Measurements from ENCODE around the gene SMIM43.

Gene SMIM43

DNA sequence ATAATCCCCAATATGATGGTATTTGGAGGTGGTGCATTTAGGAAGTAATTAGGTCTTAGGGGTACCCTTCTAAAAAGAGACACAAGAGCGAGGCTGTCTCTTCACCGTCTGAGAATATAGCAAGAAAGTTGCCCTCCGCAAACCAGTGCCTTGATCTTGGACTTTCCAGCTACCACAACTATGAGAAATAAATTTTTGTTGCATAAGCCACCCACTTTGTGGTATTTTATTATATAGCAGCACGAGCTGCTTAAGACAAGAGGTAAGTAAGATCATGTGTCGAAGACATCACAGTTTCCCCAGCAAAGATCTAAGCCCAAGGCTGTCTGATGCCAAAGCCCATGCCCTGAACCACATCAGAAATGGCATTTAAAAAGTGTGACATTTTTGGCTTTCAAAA lies 26.5 kb upstream of the SMIM43 start:
- no peak overlapping the region for H3K4me3 ChIP-seq (ENCODE audit: low read depth, low read length)
- TF ChIP-seq, protein P1, sequence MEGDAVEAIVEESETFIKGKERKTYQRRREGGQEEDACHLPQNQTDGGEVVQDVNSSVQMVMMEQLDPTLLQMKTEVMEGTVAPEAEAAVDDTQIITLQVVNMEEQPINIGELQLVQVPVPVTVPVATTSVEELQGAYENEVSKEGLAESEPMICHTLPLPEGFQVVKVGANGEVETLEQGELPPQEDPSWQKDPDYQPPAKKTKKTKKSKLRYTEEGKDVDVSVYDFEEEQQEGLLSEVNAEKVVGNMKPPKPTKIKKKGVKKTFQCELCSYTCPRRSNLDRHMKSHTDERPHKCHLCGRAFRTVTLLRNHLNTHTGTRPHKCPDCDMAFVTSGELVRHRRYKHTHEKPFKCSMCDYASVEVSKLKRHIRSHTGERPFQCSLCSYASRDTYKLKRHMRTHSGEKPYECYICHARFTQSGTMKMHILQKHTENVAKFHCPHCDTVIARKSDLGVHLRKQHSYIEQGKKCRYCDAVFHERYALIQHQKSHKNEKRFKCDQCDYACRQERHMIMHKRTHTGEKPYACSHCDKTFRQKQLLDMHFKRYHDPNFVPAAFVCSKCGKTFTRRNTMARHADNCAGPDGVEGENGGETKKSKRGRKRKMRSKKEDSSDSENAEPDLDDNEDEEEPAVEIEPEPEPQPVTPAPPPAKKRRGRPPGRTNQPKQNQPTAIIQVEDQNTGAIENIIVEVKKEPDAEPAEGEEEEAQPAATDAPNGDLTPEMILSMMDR (IDR thresholded peaks at IDR 0.05; ENCODE audit: control insufficient read depth, extremely low read depth, insufficient read depth) = no peak
- DNase-seq (ENCODE audit: low read depth) = no peak

DNA sequence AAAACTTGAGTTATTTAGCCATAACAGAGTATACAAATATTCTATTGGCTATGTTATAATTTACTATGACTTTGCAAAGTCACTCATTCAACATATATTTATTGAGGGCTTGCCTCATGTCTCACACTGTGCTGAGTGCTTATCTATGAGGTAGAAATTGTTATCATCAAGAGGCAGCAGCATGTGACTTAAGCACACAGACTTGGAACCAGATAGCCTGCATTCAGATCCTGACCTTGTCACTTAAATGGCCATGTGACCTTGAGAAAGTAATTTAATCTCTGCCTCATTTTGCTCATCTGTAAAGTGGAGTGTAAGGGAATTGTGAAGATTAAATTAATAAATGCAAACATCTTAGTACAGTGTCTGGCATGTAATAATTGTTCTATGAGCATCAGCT lies 26.0 kb upstream of the SMIM43 start:
- H3K4me3 ChIP-seq (ENCODE audit: low read depth, low read length) = no peak overlapping the region
- no peak for DNase-seq (ENCODE audit: low read depth)
- TF ChIP-seq, protein P1 (IDR thresholded peaks at IDR 0.05; ENCODE audit: control insufficient read depth, extremely low read depth, insufficient read depth) = no peak

DNA sequence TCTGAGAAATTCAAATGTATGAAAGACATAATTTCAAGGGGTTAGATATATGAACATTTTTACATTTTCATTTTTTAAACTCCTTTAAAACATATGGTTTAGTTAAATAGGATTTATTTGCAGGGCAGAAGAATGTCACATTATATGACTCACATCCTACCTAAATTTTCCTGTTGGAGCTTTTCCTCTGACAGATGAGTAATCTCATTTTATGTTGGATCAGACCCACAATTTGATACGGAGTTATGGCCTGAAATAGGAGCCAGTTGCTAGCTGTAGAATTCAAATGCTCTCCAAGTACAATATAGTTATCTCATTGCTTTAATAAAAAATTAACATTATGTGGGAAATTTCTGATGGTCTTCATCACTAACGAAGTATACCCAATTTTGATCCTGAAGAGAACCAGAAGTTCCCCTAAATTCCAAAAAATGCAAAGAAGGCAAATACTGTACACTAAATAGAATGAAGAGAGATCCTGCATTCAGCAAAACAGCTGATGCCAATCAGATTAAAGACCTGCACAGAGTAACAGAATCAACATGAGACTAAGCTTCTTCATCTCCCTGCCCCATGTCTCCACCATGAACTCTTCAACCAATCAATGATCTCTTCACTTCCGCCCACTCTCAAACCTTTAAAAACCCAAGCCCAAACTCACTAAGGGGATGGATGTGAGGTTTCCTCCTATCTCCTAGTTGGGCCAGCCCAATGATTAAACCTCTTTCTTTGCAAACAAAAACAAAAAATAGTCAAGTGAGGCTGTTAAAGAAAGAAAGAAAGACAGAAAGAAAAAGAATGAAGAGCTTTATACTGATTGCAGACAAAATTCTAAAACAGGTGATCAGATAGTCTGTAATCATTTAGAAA lies 25.2 kb upstream of the SMIM43 start:
- H3K4me3 ChIP-seq (ENCODE audit: low read depth, low read length) = no peak overlapping the region
- TF ChIP-seq, protein P1 (IDR thresholded peaks at IDR 0.05; ENCODE audit: control insufficient read depth, extremely low read depth, insufficient read depth) = no peak
- no peak for DNase-seq (ENCODE audit: low read depth)

DNA sequence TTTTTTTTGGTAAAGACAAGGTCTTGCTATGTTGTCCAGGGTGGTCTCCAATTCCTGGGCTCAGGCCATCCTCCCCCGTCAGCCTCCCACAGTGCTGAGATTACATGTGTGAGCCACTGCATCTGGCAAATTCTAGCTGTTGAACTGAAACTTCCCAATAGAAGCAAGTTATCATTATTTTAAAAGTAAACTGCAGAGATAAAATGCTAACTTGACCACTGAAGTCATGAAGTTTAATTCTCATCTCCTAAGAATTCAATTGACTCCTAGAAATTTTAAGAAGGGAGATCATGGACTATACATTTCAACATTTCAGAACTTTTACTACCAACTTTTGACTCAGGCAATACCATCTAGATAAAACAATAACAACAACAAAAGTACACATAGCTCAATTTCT lies 24.5 kb upstream of the SMIM43 start:
- DNase-seq (ENCODE audit: low read depth) = no peak
- no peak overlapping the region for H3K4me3 ChIP-seq (ENCODE audit: low read depth, low read length)
- TF ChIP-seq, protein P1 (IDR thresholded peaks at IDR 0.05; ENCODE audit: control insufficient read depth, extremely low read depth, insufficient read depth) = no peak

DNA sequence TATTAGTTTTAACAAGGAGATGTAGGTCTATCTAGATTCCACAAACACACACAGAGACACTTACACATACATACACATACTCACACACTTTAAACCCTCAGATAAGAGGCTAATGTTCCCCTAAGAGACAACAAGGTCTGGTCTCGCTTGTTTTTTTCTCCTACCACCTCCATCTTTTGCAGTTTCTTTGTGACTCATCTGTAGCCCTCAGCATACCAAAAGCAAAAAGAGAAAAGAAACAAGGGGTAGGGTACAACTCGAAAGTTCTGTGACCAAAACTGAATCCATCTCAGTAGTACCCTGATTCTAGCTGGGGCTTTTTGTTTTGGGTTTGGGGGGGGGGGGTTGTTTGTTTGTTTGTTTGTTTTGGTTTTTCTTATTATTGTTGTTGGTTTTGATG lies 23.9 kb upstream of the SMIM43 start:
- no peak for DNase-seq (ENCODE audit: low read depth)
- TF ChIP-seq, protein P1 (IDR thresholded peaks at IDR 0.05; ENCODE audit: control insufficient read depth, extremely low read depth, insufficient read depth) = no peak
- no peak overlapping the region for H3K4me3 ChIP-seq (ENCODE audit: low read depth, low read length)

DNA sequence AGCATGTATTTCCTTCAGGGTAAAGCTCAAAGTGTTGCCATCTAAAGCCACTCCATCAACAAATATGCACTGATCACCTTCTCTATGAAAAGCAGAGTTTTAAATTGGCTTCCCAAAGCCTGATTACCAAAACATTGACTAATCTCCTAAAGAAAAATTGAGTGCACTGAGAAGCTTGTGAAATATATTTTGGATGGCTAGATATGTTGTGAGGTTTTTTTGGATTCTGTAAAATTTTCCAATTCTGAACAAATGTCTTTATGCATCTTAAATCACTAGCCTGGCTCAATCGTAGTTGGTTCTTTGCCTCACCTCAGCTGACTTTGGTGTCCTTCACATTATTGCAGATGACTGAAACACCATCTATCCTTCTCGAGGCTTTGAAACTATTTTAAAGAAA lies 21.3 kb upstream of the SMIM43 start:
- no peak overlapping the region for H3K4me3 ChIP-seq (ENCODE audit: low read depth, low read length)
- DNase-seq (ENCODE audit: low read depth) = no peak
- TF ChIP-seq, protein P1 (IDR thresholded peaks at IDR 0.05; ENCODE audit: control insufficient read depth, extremely low read depth, insufficient read depth) = no peak

DNA sequence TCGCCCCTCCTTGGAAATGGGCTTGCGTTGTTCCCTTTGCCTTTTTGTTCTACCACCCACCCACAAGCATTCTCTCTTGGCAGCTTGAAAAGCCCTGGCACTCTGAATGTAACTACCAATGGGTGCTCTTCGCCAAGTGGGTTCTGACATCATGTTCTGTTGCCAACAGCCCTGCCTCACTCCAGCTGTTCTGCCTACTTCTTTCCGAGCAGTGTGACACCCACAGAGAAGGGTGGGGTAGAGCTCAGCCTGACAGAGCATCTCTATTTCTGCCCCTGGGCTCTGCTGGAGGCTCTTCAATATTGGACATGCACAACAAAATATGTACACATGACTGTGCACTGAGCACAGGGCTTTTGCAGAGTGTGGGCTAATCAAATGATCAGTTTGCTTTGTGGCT lies 20.5 kb upstream of the SMIM43 start:
- TF ChIP-seq, protein P1 (IDR thresholded peaks at IDR 0.05; ENCODE audit: control insufficient read depth, extremely low read depth, insufficient read depth) = no peak

More for the DNA sequence above, 20.5 kb upstream of the SMIM43 start:
- H3K4me3 ChIP-seq (ENCODE audit: low read depth, low read length) = no peak overlapping the region
- DNase-seq (ENCODE audit: low read depth) = no peak
